ENCODE results near the gene UGT2B10.

UGT2B10 gene

GRCh38 chr4:68869274-68869773 lies 53.5 kb downstream of the UGT2B10 start:
- no peak for DNase-seq (ENCODE audit: low read depth, low spot score)
- Histone ChIP-seq H3K9me3 (ENCODE audit: control insufficient read depth, insufficient read depth, low read length) (no peaks in the 10 kb centered on the region), H3K27me3 (ENCODE audit: control insufficient read depth, insufficient read depth, low read length) (no peaks in the 10 kb centered on the region), H3K27ac (ENCODE audit: low read length) (no peak overlapping the region), H3K36me3 (ENCODE audit: control insufficient read depth, insufficient read depth, low read length) (no peaks in the 10 kb centered on the region), H3K4me1 (ENCODE audit: control insufficient read depth, insufficient read depth, low read length) (no peaks in the 10 kb centered on the region), H3K4me3 (ENCODE audit: low read length) (no peak overlapping the region)
- no CpG with 5 or more reads among the region's 8 CpGs for WGBS (ENCODE audit: insufficient coverage, insufficient read length)

- Histone ChIP-seq H3K27ac (ENCODE audit: low read length) (no peak overlapping the region), H3K4me3 (ENCODE audit: low read length) (no peak overlapping the region), H3K4me1 (ENCODE audit: control insufficient read depth, insufficient read depth, low read length) (no peaks in the 10 kb centered on the region), H3K36me3 (ENCODE audit: control insufficient read depth, insufficient read depth, low read length) (no peaks in the 10 kb centered on the region), H3K27me3 (ENCODE audit: control insufficient read depth, insufficient read depth, low read length) (no peaks in the 10 kb centered on the region), H3K9me3 (ENCODE audit: control insufficient read depth, insufficient read depth, low read length) (no peaks in the 10 kb centered on the region)
- DNase-seq (ENCODE audit: low read depth, low spot score): no peak
- no CpG with 5 or more reads among the region's 2 CpGs for WGBS (ENCODE audit: insufficient coverage, insufficient read length)
These were observed 56.2 kb downstream of the UGT2B10 start for GRCh38 chr4:68871809-68872642.

- WGBS (ENCODE audit: insufficient coverage, insufficient read length): no CpG with 5 or more reads among the region's 3 CpGs
- Histone ChIP-seq H3K9me3 (ENCODE audit: control insufficient read depth, insufficient read depth, low read length) (no peaks in the 10 kb centered on the region), H3K27me3 (ENCODE audit: control insufficient read depth, insufficient read depth, low read length) (no peaks in the 10 kb centered on the region), H3K36me3 (ENCODE audit: control insufficient read depth, insufficient read depth, low read length) (no peaks in the 10 kb centered on the region), H3K4me1 (ENCODE audit: control insufficient read depth, insufficient read depth, low read length) (no peaks in the 10 kb centered on the region), H3K27ac (ENCODE audit: low read length) (no peak overlapping the region), H3K4me3 (ENCODE audit: low read length) (no peak overlapping the region)
- no peak for DNase-seq (ENCODE audit: low read depth, low spot score)
These were observed 57.1 kb downstream of the UGT2B10 start for GRCh38 chr4:68872643-68873502.

DNA sequence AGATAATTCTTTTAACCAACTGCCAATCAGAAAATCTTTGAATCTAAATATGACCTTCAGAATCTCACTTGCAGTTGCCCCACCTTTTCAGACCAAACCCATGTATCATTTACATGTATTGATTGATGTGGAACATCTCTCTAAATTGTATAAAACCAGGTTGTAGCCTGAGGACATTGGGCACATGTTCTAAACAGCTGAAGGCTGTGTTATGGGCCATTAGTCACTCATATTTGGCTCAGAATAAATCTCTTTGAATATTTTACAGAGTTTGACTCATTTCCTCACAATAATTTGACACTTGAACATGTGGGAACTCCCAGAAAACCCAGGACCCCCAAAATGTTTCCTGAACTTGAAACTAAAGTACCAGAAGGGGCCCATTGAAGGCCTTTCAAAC lies 58.7 kb downstream of the UGT2B10 start:
- H3K36me3 ChIP-seq (ENCODE audit: control insufficient read depth, insufficient read depth, low read length): no peaks in the 10 kb centered on the region
- no peak overlapping the region for H3K27ac ChIP-seq (ENCODE audit: low read length)
- no peaks in the 10 kb centered on the region for H3K4me1 ChIP-seq (ENCODE audit: control insufficient read depth, insufficient read depth, low read length)
- no peaks in the 10 kb centered on the region for H3K27me3 ChIP-seq (ENCODE audit: control insufficient read depth, insufficient read depth, low read length)
- H3K4me3 ChIP-seq (ENCODE audit: low read length): no peak overlapping the region
- H3K9me3 ChIP-seq (ENCODE audit: control insufficient read depth, insufficient read depth, low read length): no peaks in the 10 kb centered on the region
- DNase-seq (ENCODE audit: low read depth, low spot score): no peak

GRCh38 chr4:68877555-68877954 lies 61.8 kb downstream of the UGT2B10 start:
- Histone ChIP-seq H3K4me1 (ENCODE audit: control insufficient read depth, insufficient read depth, low read length) (no peaks in the 10 kb centered on the region), H3K36me3 (ENCODE audit: control insufficient read depth, insufficient read depth, low read length) (no peaks in the 10 kb centered on the region), H3K9me3 (ENCODE audit: control insufficient read depth, insufficient read depth, low read length) (no peaks in the 10 kb centered on the region), H3K4me3 (ENCODE audit: low read length) (no peak overlapping the region), H3K27ac (ENCODE audit: low read length) (no peak overlapping the region), H3K27me3 (ENCODE audit: control insufficient read depth, insufficient read depth, low read length) (no peaks in the 10 kb centered on the region)
- no CpG with 5 or more reads among the region's 5 CpGs for WGBS (ENCODE audit: insufficient coverage, insufficient read length)
- DNase-seq (ENCODE audit: low read depth, low spot score): no peak

- Histone ChIP-seq H3K27me3 (ENCODE audit: control insufficient read depth, insufficient read depth, low read length) (no peaks in the 10 kb centered on the region), H3K36me3 (ENCODE audit: control insufficient read depth, insufficient read depth, low read length) (no peaks in the 10 kb centered on the region), H3K27ac (ENCODE audit: low read length) (no peak overlapping the region), H3K4me1 (ENCODE audit: control insufficient read depth, insufficient read depth, low read length) (no peaks in the 10 kb centered on the region), H3K9me3 (ENCODE audit: control insufficient read depth, insufficient read depth, low read length) (no peaks in the 10 kb centered on the region), H3K4me3 (ENCODE audit: low read length) (no peak overlapping the region)
- no CpG with 5 or more reads among the region's 2 CpGs for WGBS (ENCODE audit: insufficient coverage, insufficient read length)
- DNase-seq (ENCODE audit: low read depth, low spot score): no peak
These were observed 62.3 kb downstream of the UGT2B10 start for GRCh38 chr4:68878048-68878447.
